ENCODE measurements around the gene TBC1D9B. TPM values are rescaled to one million over a fixed set of nuclear protein-coding genes. Genes with fewer than 3 reads are reported as not detected.
A peak's percentile ranks its signal among the peaks of the same experiment; 100 is the strongest.

TBC1D9B gene
- total RNA-seq, 1 experiment from 2014 or later, result 44.9 TPM

- H3K9me2 ChIP-seq (replicated peaks; ENCODE audit: low read length), result no peaks in the 10 kb centered on the region
- TF ChIP-seq EZH2phosphoT487 (IDR thresholded peaks at IDR 0.05; ENCODE audit: borderline replicate concordance, low read length) (no peak), CTCF (conservative IDR thresholded peaks at IDR 0.05; ENCODE audit: low read depth, low read length) (no peak), EZH2 (IDR thresholded peaks at IDR 0.05; ENCODE audit: low read length, unreplicated experiment) (no peak)
- H3K36me3 ChIP-seq (ENCODE audit: low read depth, low read length), result no peaks in the 10 kb centered on the region; the same call in none of the 2 replicates
- no peak for ATAC-seq
- H3K4me1 ChIP-seq (ENCODE audit: insufficient read depth, low read length), result peaks cover 40% of the 10 kb centered on the region
- no peak overlapping the region for H2AFZ ChIP-seq (ENCODE audit: low read length)
- H3K4me3 ChIP-seq (ENCODE audit: low read length), result peak overlapping the region; percentile 39; the same call in 1 of the 2 replicates
- ChIA-PET POLR2A (ENCODE audit: unreplicated experiment) (no interaction called here), CTCF (no interaction called here)
- H3K9me3 ChIP-seq (ENCODE audit: low read length), result no peaks in the 10 kb centered on the region
- no peak for DNase-seq
- H3F3A ChIP-seq (ENCODE audit: low read length, unreplicated experiment), result no peaks in the 10 kb centered on the region
- H3K79me2 ChIP-seq (ENCODE audit: low read length), result peaks cover 29% of the 10 kb centered on the region
- peak overlapping the region; percentile 61 for H3K4me2 ChIP-seq (ENCODE audit: low read length)
- BruUV-seq (replicated peaks), result TSS peak; percentile 25
- H3K27me3 ChIP-seq (ENCODE audit: low read length), result no peaks in the 10 kb centered on the region
- intact Hi-C loops (cut with micrococcal nuclease), result loop anchor here (1.0 kb wide), 1 partner anchor 11 kb away; no protein-coding TSS in a partner anchor
- H4K20me1 ChIP-seq (ENCODE audit: low read length), result peaks cover 23% of the 10 kb centered on the region
- peak overlapping the region; percentile 83 for H3K9ac ChIP-seq (ENCODE audit: low read length)
- H3K27ac ChIP-seq (ENCODE audit: low read length), result peak overlapping the region; percentile 96
These were observed 89.6 kb downstream of the TBC1D9B start for GRCh38 chr5:179817890-179818745.

GRCh38 chr5:179817470-179817840 is 90.2 kb downstream of the TBC1D9B start:
- H3K4me2 ChIP-seq (ENCODE audit: low read length), result no peak overlapping the region
- intact Hi-C loops (cut with micrococcal nuclease), result no loop called here

More at GRCh38 chr5:179817470-179817840, 90.2 kb downstream of the TBC1D9B start:
- Histone ChIP-seq H3K36me3 (ENCODE audit: low read depth, low read length) (no peaks in the 10 kb centered on the region), H3K9me2 (replicated peaks; ENCODE audit: low read length) (no peaks in the 10 kb centered on the region), H3F3A (ENCODE audit: low read length, unreplicated experiment) (no peaks in the 10 kb centered on the region), H4K20me1 (ENCODE audit: low read length) (peaks cover 16% of the 10 kb centered on the region), H3K27me3 (ENCODE audit: low read length) (no peaks in the 10 kb centered on the region), H3K4me1 (ENCODE audit: insufficient read depth, low read length) (peaks cover 33% of the 10 kb centered on the region), H3K79me2 (ENCODE audit: low read length) (peaks cover 22% of the 10 kb centered on the region), H2AFZ (ENCODE audit: low read length) (no peak overlapping the region), H3K4me3 (ENCODE audit: low read length) (no peak overlapping the region), H3K27ac (ENCODE audit: low read length) (peak overlapping the region; percentile 96), H3K9ac (ENCODE audit: low read length) (no peak overlapping the region; the same call in 1 of the 2 replicates), H3K9me3 (ENCODE audit: low read length) (no peaks in the 10 kb centered on the region)
- POLR2A ChIA-PET (ENCODE audit: unreplicated experiment), result no interaction called here
- no peak for DNase-seq
- CTCF ChIA-PET, result no interaction called here
- no TSS peak for BruUV-seq (replicated peaks)
- TF ChIP-seq EZH2phosphoT487 (IDR thresholded peaks at IDR 0.05; ENCODE audit: borderline replicate concordance, low read length), result no peak
- TF ChIP-seq CTCF (conservative IDR thresholded peaks at IDR 0.05; ENCODE audit: low read depth, low read length), result no peak
- TF ChIP-seq EZH2 (IDR thresholded peaks at IDR 0.05; ENCODE audit: low read length, unreplicated experiment), result no peak
- no peak for ATAC-seq
